K562 (cell line): ENCODE data around the gene PHF21A. TPM values are rescaled to one million over a fixed set of nuclear protein-coding genes. Genes with fewer than 3 reads are reported as not detected.

ENCODE experiments used
- CHD4 ChIP-seq: fragments of 200-600 bp; sonication (generic); IDR thresholded peaks from 3 replicates; pipeline ENCODE4 v1.6.1; 2012; ENCODE audit warnings: low read depth, mild to moderate bottlenecking, mixed read lengths, low read length, inconsistent platforms; ENCODE audit not compliant: insufficient read depth, insufficient replicate concordance, poor library complexity, severe bottlenecking
- HDAC1 ChIP-seq, 2 experiments: fragments of 450-650 bp; IDR thresholded peaks; 2 replicates each; pipeline ENCODE4 v1.6.1; 2016 to 2017; ENCODE audit warnings: inconsistent platforms in 1 of 2, mild to moderate bottlenecking in 1 of 2, moderate library complexity in 1 of 2
- TOE1 ChIP-seq, 2 experiments: fragments of 450-650 bp in 1 of 2; sonication (generic) in 1 of 2; formaldehyde crosslinking in 1 of 2; IDR thresholded peaks; 2 replicates each; pipeline versions ENCODE4 v1.7.1 to v1.8.0; 2016 to 2022; ENCODE audit warnings: borderline replicate concordance in 2 of 2, mild to moderate bottlenecking in 2 of 2, antibody characterized with exemption in 1 of 2, inconsistent platforms in 1 of 2, low read depth in 1 of 2, missing genetic modification reagents in 1 of 2, moderate library complexity in 1 of 2
- polyA plus RNA-seq, 8 experiments: library from polyadenylated mRNA; depleted of rRNA in 4 of 8; stranded (reverse) in 5 of 8; unstranded in 3 of 8; fragments of >200 nt; fragmentation: Nextera tagmentation in 2 of 8; fragmentation: Illumina TruSeq in 1 of 8; extraction: Ambion mirVana in 2 of 8; extraction: Trizol in 1 of 8; gene quantifications; 2 replicates each; pipeline versions ENCODE4 v1.2.1 to v1.2.3, GENCODE V29; 2011 to 2014; ENCODE audit warnings: inconsistent platforms in 1 of 8, missing spikeins in 1 of 8
- total RNA-seq, 7 experiments: library from RNA; depleted of rRNA in 6 of 7; stranded (reverse); fragments of >200 nt in 6 of 7; fragmentation: Illumina TruSeq in 2 of 7; extraction: Trizol in 2 of 7; gene quantifications; 2 replicates each; pipeline versions ENCODE4 v1.2.1 to v1.2.3, GENCODE V29; 2011 to 2021; ENCODE audit warnings: low replicate concordance in 1 of 7
- TF ChIP-seq, protein P1 (sequence below): fragments of 450-650 bp; IDR thresholded peaks from 2 replicates; pipeline ENCODE4 v1.6.1; 2016; ENCODE audit warnings: low read depth
- TF ChIP-seq, protein P2 (sequence below): fragments of 200-400 bp; formaldehyde crosslinking; IDR thresholded peaks from 2 replicates; pipeline ENCODE4 v1.6.1; 2017; ENCODE audit warnings: mild to moderate bottlenecking, low read depth, low read length, moderate library complexity
- TF ChIP-seq, protein P3 (sequence below): fragments of 250-450 bp; sonication (Bioruptor Pico); IDR thresholded peaks from 2 replicates; pipeline ENCODE4 v1.4.0; 2020

The PHF21A gene
- total and polyA plus RNA-seq, 9 of the 15 experiments (the other 6 are each of a cell fraction or from before 2014, with no cell fraction given): 1.5 to 32.4 (median 10.7) TPM

DNA sequence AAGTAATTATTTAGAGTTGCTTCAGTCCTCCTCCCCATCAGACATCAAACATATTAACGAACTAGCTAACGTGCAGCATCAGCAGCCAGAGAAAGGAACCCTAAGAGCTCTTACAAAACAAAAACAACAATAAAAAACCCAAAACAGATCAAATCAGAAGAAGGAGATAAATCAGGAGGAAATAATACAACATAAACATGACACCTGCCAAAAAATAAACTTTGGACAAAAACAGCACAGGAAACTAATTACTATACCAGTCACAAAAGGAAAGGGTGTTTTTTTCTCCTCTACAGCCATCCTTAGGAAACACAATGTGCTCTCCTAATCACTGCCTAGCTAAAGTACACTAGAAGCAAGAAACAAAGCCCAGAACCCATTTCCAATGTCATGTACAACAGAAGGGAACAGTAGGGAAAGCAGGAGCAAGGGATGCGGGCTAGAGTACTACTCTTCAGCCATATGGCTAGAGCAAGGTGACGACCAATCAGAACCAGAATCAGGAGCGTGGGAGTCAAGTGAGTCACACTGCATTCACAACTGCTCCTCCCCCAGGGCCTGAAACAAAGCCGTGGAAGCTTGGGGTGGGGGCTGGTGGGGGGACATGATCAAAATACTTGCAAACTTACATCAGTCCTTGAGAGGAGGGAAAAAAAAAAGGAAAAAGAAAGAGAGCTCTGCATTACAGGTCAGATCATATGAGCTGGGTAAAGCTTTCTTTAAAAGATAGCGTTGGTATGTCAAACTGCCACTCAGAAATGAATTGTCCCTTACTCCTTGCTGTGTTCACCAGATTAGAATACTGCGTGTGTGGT, 138.4 kb downstream of the PHF21A start (continued):
- TF ChIP-seq, protein P1, sequence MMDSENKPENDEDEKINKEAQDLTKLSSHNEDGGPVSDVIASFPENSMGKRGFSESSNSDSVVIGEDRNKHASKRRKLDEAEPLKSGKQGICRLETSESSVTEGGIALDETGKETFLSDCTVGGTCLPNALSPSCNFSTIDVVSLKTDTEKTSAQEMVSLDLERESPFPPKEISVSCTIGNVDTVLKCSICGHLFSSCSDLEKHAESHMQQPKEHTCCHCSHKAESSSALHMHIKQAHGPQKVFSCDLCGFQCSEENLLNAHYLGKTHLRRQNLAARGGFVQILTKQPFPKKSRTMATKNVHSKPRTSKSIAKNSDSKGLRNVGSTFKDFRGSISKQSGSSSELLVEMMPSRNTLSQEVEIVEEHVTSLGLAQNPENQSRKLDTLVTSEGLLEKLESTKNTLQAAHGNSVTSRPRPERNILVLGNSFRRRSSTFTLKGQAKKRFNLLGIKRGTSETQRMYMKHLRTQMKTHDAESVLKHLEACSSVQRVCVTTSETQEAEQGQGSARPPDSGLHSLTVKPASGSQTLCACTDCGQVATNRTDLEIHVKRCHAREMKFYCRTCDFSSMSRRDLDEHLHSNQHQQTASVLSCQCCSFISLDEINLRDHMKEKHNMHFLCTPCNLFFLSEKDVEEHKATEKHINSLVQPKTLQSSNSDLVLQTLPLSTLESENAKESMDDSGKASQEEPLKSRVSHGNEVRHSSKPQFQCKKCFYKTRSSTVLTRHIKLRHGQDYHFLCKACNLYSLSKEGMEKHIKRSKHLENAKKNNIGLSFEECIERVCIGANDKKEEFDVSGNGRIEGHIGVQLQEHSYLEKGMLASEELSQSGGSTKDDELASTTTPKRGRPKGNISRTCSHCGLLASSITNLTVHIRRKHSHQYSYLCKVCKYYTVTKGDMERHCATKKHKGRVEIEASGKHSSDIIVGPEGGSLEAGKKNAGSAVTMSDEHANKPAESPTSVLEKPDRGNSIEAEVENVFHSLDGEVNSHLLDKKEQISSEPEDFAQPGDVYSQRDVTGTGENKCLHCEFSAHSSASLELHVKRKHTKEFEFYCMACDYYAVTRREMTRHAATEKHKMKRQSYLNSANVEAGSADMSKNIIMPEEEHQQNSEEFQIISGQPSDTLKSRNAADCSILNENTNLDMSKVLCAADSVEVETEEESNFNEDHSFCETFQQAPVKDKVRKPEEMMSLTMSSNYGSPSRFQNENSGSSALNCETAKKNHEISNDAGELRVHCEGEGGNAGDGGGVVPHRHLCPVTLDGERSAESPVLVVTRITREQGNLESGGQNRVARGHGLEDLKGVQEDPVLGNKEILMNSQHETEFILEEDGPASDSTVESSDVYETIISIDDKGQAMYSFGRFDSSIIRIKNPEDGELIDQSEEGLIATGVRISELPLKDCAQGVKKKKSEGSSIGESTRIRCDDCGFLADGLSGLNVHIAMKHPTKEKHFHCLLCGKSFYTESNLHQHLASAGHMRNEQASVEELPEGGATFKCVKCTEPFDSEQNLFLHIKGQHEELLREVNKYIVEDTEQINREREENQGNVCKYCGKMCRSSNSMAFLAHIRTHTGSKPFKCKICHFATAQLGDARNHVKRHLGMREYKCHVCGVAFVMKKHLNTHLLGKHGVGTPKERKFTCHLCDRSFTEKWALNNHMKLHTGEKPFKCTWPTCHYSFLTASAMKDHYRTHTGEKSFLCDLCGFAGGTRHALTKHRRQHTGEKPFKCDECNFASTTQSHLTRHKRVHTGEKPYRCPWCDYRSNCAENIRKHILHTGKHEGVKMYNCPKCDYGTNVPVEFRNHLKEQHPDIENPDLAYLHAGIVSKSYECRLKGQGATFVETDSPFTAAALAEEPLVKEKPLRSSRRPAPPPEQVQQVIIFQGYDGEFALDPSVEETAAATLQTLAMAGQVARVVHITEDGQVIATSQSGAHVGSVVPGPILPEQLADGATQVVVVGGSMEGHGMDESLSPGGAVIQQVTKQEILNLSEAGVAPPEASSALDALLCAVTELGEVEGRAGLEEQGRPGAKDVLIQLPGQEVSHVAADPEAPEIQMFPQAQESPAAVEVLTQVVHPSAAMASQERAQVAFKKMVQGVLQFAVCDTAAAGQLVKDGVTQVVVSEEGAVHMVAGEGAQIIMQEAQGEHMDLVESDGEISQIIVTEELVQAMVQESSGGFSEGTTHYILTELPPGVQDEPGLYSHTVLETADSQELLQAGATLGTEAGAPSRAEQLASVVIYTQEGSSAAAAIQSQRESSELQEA: no peak; the same call in 1 of the 2 replicates
- TF ChIP-seq, protein P2, sequence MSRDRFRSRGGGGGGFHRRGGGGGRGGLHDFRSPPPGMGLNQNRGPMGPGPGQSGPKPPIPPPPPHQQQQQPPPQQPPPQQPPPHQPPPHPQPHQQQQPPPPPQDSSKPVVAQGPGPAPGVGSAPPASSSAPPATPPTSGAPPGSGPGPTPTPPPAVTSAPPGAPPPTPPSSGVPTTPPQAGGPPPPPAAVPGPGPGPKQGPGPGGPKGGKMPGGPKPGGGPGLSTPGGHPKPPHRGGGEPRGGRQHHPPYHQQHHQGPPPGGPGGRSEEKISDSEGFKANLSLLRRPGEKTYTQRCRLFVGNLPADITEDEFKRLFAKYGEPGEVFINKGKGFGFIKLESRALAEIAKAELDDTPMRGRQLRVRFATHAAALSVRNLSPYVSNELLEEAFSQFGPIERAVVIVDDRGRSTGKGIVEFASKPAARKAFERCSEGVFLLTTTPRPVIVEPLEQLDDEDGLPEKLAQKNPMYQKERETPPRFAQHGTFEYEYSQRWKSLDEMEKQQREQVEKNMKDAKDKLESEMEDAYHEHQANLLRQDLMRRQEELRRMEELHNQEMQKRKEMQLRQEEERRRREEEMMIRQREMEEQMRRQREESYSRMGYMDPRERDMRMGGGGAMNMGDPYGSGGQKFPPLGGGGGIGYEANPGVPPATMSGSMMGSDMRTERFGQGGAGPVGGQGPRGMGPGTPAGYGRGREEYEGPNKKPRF: no peak
- TF ChIP-seq TOE1 (IDR thresholded peaks at IDR 0.05; ENCODE audit: borderline replicate concordance) (no peak), TOE1 (CRISPR knock-in tag; IDR thresholded peaks at IDR 0.05; ENCODE audit: borderline replicate concordance, low read depth) (no peak), HDAC1 (IDR thresholded peaks at IDR 0.05) (peak in 1 of 2 experiments; percentile 73; a peak in 2 of 4 replicates), CHD4 (no peak)
- TF ChIP-seq, protein P3, sequence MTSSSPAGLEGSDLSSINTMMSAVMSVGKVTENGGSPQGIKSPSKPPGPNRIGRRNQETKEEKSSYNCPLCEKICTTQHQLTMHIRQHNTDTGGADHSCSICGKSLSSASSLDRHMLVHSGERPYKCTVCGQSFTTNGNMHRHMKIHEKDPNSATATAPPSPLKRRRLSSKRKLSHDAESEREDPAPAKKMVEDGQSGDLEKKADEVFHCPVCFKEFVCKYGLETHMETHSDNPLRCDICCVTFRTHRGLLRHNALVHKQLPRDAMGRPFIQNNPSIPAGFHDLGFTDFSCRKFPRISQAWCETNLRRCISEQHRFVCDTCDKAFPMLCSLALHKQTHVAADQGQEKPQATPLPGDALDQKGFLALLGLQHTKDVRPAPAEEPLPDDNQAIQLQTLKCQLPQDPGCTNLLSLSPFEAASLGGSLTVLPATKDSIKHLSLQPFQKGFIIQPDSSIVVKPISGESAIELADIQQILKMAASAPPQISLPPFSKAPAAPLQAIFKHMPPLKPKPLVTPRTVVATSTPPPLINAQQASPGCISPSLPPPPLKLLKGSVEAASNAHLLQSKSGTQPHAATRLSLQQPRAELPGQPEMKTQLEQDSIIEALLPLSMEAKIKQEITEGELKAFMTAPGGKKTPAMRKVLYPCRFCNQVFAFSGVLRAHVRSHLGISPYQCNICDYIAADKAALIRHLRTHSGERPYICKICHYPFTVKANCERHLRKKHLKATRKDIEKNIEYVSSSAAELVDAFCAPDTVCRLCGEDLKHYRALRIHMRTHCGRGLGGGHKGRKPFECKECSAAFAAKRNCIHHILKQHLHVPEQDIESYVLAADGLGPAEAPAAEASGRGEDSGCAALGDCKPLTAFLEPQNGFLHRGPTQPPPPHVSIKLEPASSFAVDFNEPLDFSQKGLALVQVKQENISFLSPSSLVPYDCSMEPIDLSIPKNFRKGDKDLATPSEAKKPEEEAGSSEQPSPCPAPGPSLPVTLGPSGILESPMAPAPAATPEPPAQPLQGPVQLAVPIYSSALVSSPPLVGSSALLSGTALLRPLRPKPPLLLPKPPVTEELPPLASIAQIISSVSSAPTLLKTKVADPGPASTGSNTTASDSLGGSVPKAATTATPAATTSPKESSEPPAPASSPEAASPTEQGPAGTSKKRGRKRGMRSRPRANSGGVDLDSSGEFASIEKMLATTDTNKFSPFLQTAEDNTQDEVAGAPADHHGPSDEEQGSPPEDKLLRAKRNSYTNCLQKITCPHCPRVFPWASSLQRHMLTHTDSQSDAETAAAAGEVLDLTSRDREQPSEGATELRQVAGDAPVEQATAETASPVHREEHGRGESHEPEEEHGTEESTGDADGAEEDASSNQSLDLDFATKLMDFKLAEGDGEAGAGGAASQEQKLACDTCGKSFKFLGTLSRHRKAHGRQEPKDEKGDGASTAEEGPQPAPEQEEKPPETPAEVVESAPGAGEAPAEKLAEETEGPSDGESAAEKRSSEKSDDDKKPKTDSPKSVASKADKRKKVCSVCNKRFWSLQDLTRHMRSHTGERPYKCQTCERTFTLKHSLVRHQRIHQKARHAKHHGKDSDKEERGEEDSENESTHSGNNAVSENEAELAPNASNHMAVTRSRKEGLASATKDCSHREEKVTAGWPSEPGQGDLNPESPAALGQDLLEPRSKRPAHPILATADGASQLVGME (CRISPR knock-in tag): no peak
